ENCODE results near the gene EPB41L4B.

- TF ChIP-seq EZH2 (IDR thresholded peaks at IDR 0.05; ENCODE audit: low read length, missing control alignments), result no peak
- TF ChIP-seq CTCF (conservative IDR thresholded peaks at IDR 0.05 in 1 of 2, IDR thresholded peaks at IDR 0.05 in 1 of 2; ENCODE audit: low read depth in 1 of 2, low read length in 2 of 2), result no peak
Measured at GRCh38 chr9:109274884-109275730, 45.8 kb downstream of the EPB41L4B start.
